H9 (cell line): ENCODE measurements around the gene PLA2G15. TPM values are rescaled to one million over a fixed set of nuclear protein-coding genes. Genes with fewer than 3 reads are reported as not detected.

ENCODE experiments used
- DNase-seq: peaks from one replicate; pipeline ENCODE4 v3.0.0-alpha.2; 2017
- H2AFZ ChIP-seq: one replicate; pipeline ENCODE4 v1.6.1; 2013; ENCODE audit warnings: mild to moderate bottlenecking, low read length, control low read depth, moderate library complexity
- H2AK5ac ChIP-seq: 2 replicates; pipeline ENCODE4 v1.6.1; 2013; ENCODE audit warnings: low read length, control low read depth, mixed read lengths; ENCODE audit not compliant: insufficient read length
- H2BK120ac ChIP-seq: one replicate; pipeline ENCODE4 v1.6.1; 2013; ENCODE audit warnings: low read depth, mild to moderate bottlenecking, low read length, control low read depth, inconsistent platforms; ENCODE audit not compliant: poor library complexity, severe bottlenecking
- H2BK12ac ChIP-seq: 2 replicates; pipeline ENCODE4 v1.6.1; 2013; ENCODE audit warnings: low read length, control low read depth, mixed read lengths, low read depth; ENCODE audit not compliant: insufficient read length
- H2BK15ac ChIP-seq: 2 replicates; pipeline ENCODE4 v1.6.1; 2013; ENCODE audit warnings: low read depth, low read length, control low read depth
- H2BK20ac ChIP-seq: one replicate; pipeline ENCODE4 v1.6.1; 2013; ENCODE audit warnings: low read depth, mild to moderate bottlenecking, low read length, control low read depth, inconsistent platforms; ENCODE audit not compliant: poor library complexity, severe bottlenecking
- H2BK5ac ChIP-seq: 2 replicates; pipeline ENCODE4 v1.6.1; 2013; ENCODE audit warnings: low read length, control low read depth, mixed read lengths; ENCODE audit not compliant: insufficient read length
- H3K14ac ChIP-seq: 2 replicates; pipeline ENCODE4 v1.6.1; 2013; ENCODE audit warnings: low read length, control low read depth; ENCODE audit not compliant: insufficient read depth
- H3K18ac ChIP-seq: 2 replicates; pipeline ENCODE4 v1.6.1; 2013; ENCODE audit warnings: low read depth, mild to moderate bottlenecking, mixed read lengths, low read length, control low read depth; ENCODE audit not compliant: insufficient read length
- H3K23ac ChIP-seq: 2 replicates; pipeline ENCODE4 v1.6.1; 2013; ENCODE audit warnings: low read length, control low read depth, mixed read lengths, low read depth; ENCODE audit not compliant: insufficient read length
- H3K23me2 ChIP-seq: 2 replicates; pipeline ENCODE4 v1.6.1; 2013; ENCODE audit warnings: low read depth, mild to moderate bottlenecking, mixed read lengths, low read length, control low read depth; ENCODE audit not compliant: insufficient read length, poor library complexity, severe bottlenecking
- H3K27ac ChIP-seq: 2 replicates; pipeline ENCODE4 v1.5.1; 2013; ENCODE audit warnings: low read length, control low read depth, mixed read lengths, low read depth; ENCODE audit not compliant: insufficient read length
- H3K27me3 ChIP-seq: 2 replicates; pipeline ENCODE4 v1.6.1; 2013; ENCODE audit warnings: low read length, control low read depth, inconsistent platforms; ENCODE audit not compliant: insufficient read depth
- H3K4ac ChIP-seq: 2 replicates; pipeline ENCODE4 v1.6.1; 2013; ENCODE audit warnings: low read depth, mild to moderate bottlenecking, control low read depth, inconsistent platforms, low read length, moderate library complexity
- H3K4me1 ChIP-seq: 2 replicates; pipeline ENCODE4 v1.6.1; 2013; ENCODE audit warnings: low read length, control low read depth, inconsistent platforms; ENCODE audit not compliant: insufficient read depth
- H3K4me2 ChIP-seq: 2 replicates; pipeline ENCODE4 v1.6.1; 2013; ENCODE audit warnings: low read length, control low read depth, mixed read lengths; ENCODE audit not compliant: insufficient read length, insufficient read depth
- H3K56ac ChIP-seq: 2 replicates; pipeline ENCODE4 v1.6.1; 2013; ENCODE audit warnings: low read depth, mild to moderate bottlenecking, mixed read lengths, low read length, control low read depth; ENCODE audit not compliant: insufficient read length
- H3K79me1 ChIP-seq: 2 replicates; pipeline ENCODE4 v1.6.1; 2013; ENCODE audit warnings: low read depth, mild to moderate bottlenecking, moderate library complexity, low read length, control low read depth, inconsistent platforms; ENCODE audit not compliant: insufficient read depth, poor library complexity, severe bottlenecking
- H3K79me2 ChIP-seq: 2 replicates; pipeline ENCODE4 v1.6.1; 2013; ENCODE audit warnings: low read length, control low read depth, inconsistent platforms; ENCODE audit not compliant: insufficient read depth
- H3K9ac ChIP-seq: 2 replicates; pipeline ENCODE4 v1.6.1; 2013; ENCODE audit warnings: low read length, control low read depth, mixed read lengths; ENCODE audit not compliant: insufficient read length; ENCODE audit errors: extremely low read depth
- H3K9me3 ChIP-seq: one replicate; pipeline ENCODE4 v1.6.1; 2013; ENCODE audit warnings: low read depth, low read length, inconsistent platforms; ENCODE audit not compliant: control insufficient read depth
- H3T11ph ChIP-seq: one replicate; pipeline ENCODE4 v1.6.1; 2013; ENCODE audit warnings: mild to moderate bottlenecking, low read length, control low read depth, inconsistent platforms
- H4K20me1 ChIP-seq: one replicate; pipeline ENCODE4 v1.6.1; 2013; ENCODE audit not compliant: control insufficient read depth, insufficient read length, insufficient read depth
- H4K5ac ChIP-seq: 2 replicates; pipeline ENCODE4 v1.6.1; 2013; ENCODE audit warnings: low read depth, mild to moderate bottlenecking, mixed read lengths, low read length, control low read depth; ENCODE audit not compliant: insufficient read length
- H4K8ac ChIP-seq: replicated peaks from 2 replicates; pipeline ENCODE4 v1.6.1; 2013; ENCODE audit warnings: low read length, control low read depth, mixed read lengths, low read depth; ENCODE audit not compliant: insufficient read length
- H4K91ac ChIP-seq: 2 replicates; pipeline ENCODE4 v1.6.1; 2013; ENCODE audit warnings: low read depth, mild to moderate bottlenecking, moderate library complexity, mixed read lengths, low read length, control low read depth; ENCODE audit not compliant: insufficient read length
- H3K27ac Mint-ChIP-seq, 3 experiments: 2 replicates in 2 of 3; 3 replicates in 1 of 3; pipeline ENCODE4 v1.8.0; 2020 to 2021; ENCODE audit warnings: mixed read lengths in 3 of 3, mild to moderate bottlenecking in 1 of 3, moderate library complexity in 1 of 3
- H3K27me3 Mint-ChIP-seq: 2 replicates; pipeline ENCODE4 v1.8.0; 2021; ENCODE audit warnings: low read depth, mild to moderate bottlenecking, moderate library complexity, mixed read lengths
- H3K36me3 Mint-ChIP-seq, 3 experiments: 2 replicates in 2 of 3; 3 replicates in 1 of 3; pipeline ENCODE4 v1.8.0; 2020 to 2021; ENCODE audit warnings: low read depth in 3 of 3, mixed read lengths in 3 of 3; ENCODE audit not compliant: insufficient read depth in 1 of 3
- H3K4me1 Mint-ChIP-seq, 2 experiments: 2 replicates each; pipeline ENCODE4 v1.8.0; 2020; ENCODE audit warnings: mixed read lengths in 2 of 2
- H3K4me3 Mint-ChIP-seq, 2 experiments: 2 replicates in 1 of 2; 3 replicates in 1 of 2; pipeline ENCODE4 v1.8.0; 2020 to 2021; ENCODE audit warnings: mild to moderate bottlenecking in 2 of 2, mixed read lengths in 2 of 2, moderate library complexity in 1 of 2
- H3K9me3 Mint-ChIP-seq, 2 experiments: 2 replicates in 1 of 2; 3 replicates in 1 of 2; pipeline ENCODE4 v1.8.0; 2020; ENCODE audit warnings: mild to moderate bottlenecking in 2 of 2, mixed read lengths in 2 of 2, moderate library complexity in 1 of 2
- WGBS: extraction: QIAGEN DNeasy Blood & Tissue Kit; methylation state at CpG from one replicate; pipeline ENCODE4 v1.1.7; 2013; ENCODE audit warnings: missing lambda C conversion rate, low lambda C conversion rate, mixed read lengths; ENCODE audit not compliant: insufficient read length; ENCODE audit errors: extremely low coverage; 5-methylcytosine and 5-hydroxymethylcytosine counted together
- total RNA-seq: library from RNA; stranded (reverse); gene quantifications from 2 replicates; pipeline ENCODE4 v1.2.1, GENCODE V29; 2021
- TF ChIP-seq, protein P1 (sequence below): fragments of 200-600 bp; sonication (generic); conservative IDR thresholded peaks from 3 replicates; pipeline ENCODE4 v1.8.0; 2021; ENCODE audit warnings: antibody characterized with exemption, mild to moderate bottlenecking

The PLA2G15 gene
- total RNA-seq, 1 experiment from 2014 or later = 11.0 TPM

DNA sequence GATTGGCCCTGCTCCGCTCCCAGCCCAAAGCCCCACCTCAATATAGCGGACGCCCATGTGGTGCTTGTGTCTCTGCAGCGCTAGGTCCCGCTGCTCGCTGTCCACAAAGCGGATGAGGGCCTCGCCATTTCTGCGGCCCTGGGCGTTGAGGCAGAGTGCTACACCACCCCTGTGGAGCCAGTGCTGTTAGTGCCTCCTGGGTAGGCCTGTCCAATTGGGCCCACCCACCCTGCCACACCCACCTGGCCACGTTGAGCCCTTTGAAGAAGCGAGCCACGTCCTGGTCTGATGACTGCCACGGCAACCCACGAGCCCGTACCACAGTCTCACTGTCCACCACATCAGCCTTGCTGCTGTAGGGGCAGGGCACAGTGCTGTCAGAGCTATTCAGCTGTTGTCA lies 12.8 kb upstream of the PLA2G15 start:
- Histone ChIP-seq H3K79me2 (no peaks in the 10 kb centered on the region; the same call in 1 of the 2 replicates), H2BK120ac (no peak overlapping the region), H3K23ac (no peak overlapping the region), H2BK5ac (no peak overlapping the region), H2BK15ac (no peak overlapping the region), H3K9me3 (no peaks in the 10 kb centered on the region), H3K4me1 (no peaks in the 10 kb centered on the region; the same call in 1 of the 2 replicates), H3K79me1 (no peaks in the 10 kb centered on the region), H2BK12ac (no peak overlapping the region), H4K91ac (no peak overlapping the region), H4K5ac (no peak overlapping the region), H3K23me2 (peaks cover 13% of the 10 kb centered on the region), H3K27me3 (no peaks in the 10 kb centered on the region), H3K4ac (no peak overlapping the region), H3K56ac (no peak overlapping the region), H2AK5ac (no peak overlapping the region), H3K14ac (no peak overlapping the region), H3T11ph (no peak overlapping the region), H2BK20ac (no peak overlapping the region), H3K18ac (no peak overlapping the region), H4K8ac (no peak overlapping the region), H3K4me2 (no peak overlapping the region), H4K20me1 (no peaks in the 10 kb centered on the region), H3K27ac (no peak overlapping the region), H3K9ac (no peak overlapping the region), H2AFZ (no peak overlapping the region)
- peaks cover 10 to 53% (median 46%) of the 10 kb centered on the region in 3 experiments; a peak in 6 of 7 replicates for H3K36me3 Mint-ChIP-seq
- H3K9me3 Mint-ChIP-seq = no peaks in the 10 kb centered on the region
- TF ChIP-seq, protein P1, sequence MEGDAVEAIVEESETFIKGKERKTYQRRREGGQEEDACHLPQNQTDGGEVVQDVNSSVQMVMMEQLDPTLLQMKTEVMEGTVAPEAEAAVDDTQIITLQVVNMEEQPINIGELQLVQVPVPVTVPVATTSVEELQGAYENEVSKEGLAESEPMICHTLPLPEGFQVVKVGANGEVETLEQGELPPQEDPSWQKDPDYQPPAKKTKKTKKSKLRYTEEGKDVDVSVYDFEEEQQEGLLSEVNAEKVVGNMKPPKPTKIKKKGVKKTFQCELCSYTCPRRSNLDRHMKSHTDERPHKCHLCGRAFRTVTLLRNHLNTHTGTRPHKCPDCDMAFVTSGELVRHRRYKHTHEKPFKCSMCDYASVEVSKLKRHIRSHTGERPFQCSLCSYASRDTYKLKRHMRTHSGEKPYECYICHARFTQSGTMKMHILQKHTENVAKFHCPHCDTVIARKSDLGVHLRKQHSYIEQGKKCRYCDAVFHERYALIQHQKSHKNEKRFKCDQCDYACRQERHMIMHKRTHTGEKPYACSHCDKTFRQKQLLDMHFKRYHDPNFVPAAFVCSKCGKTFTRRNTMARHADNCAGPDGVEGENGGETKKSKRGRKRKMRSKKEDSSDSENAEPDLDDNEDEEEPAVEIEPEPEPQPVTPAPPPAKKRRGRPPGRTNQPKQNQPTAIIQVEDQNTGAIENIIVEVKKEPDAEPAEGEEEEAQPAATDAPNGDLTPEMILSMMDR = no peak
- no CpG with 5 or more reads among the region's 16 CpGs for WGBS
- no peak overlapping the region for H3K27ac Mint-ChIP-seq
- no peak overlapping the region; a peak in 1 of 5 replicates for H3K4me3 Mint-ChIP-seq
- no peaks in the 10 kb centered on the region for H3K27me3 Mint-ChIP-seq
- no peak for DNase-seq
- peaks cover 19 to 25% of the 10 kb centered on the region in 2 experiments for H3K4me1 Mint-ChIP-seq
